HG02938 (cell line): ENCODE measurements around the gene GNRHR.

Experiments
- ATAC-seq: cut with Tn5 transposase; IDR thresholded peaks from one replicate; pipeline ENCODE4 v1.9.1; 2021; ENCODE audit warnings: mild to moderate bottlenecking, moderate library complexity; ENCODE audit not compliant: unreplicated experiment

GNRHR gene

GRCh38 chr4:67700738-67701516, 53.3 kb downstream of the GNRHR start, which contains the start of gene UBA6:
Gene UBA6 (minus strand): TSS chr4:67701155. CDS start chr4:67701119, 36 bp downstream.
- peak; percentile 95 for ATAC-seq

GRCh38 chr4:67700116-67700737, 54.0 kb downstream of the GNRHR start:
- ATAC-seq, result peak; percentile 29

- no peak for ATAC-seq
Measured at GRCh38 chr4:67699603-67700002, 54.6 kb downstream of the GNRHR start.

GRCh38 chr4:67697860-67698687, 56.1 kb downstream of the GNRHR start:
- no peak for ATAC-seq

GRCh38 chr4:67696061-67696460, 58.1 kb downstream of the GNRHR start:
- ATAC-seq, result no peak

- no peak for ATAC-seq
Measured at GRCh38 chr4:67694662-67695061, 59.5 kb downstream of the GNRHR start.

- no peak for ATAC-seq
Measured at GRCh38 chr4:67691328-67691727, 62.9 kb downstream of the GNRHR start.
